GM21360 (cell line): Measurements from ENCODE around the gene ARL4D.
"Not testable (repeated sequence)": the region's sequence is repeated elsewhere in the genome, so short reads cannot be mapped to it uniquely, and the experiment has no call there.

Source experiments
- ATAC-seq: cut with Tn5 transposase; IDR thresholded peaks from one replicate; pipeline ENCODE4 v1.9.1; 2021; ENCODE audit warnings: mild to moderate bottlenecking, moderate library complexity; ENCODE audit not compliant: unreplicated experiment

ARL4D gene

DNA sequence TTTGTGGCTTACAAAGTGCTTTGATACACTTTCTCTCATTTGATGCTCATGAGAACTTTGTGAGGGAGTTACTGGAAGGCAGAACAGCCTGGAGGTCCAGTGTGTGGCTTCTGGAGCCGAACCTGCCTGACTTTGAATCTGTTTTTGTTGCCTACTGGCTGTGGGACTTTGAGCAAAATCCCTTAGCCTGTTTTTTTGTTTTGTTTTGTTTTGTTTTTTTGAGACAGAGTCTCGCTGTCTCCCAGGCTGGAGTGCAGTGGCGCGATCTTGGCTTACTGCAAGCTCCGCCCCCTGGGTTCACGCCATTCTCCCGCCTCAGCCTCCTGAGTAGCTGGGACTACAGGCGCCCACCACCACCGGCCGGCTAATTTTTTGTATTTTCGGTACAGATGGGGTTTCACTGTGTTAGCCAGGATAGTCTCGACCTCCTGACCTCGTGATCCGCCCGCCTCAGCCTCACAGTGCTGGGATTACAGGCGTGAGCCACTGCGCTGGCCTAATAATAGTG is 20.6 kb downstream of the ARL4D start:
- ATAC-seq = not testable (repeated sequence)

DNA sequence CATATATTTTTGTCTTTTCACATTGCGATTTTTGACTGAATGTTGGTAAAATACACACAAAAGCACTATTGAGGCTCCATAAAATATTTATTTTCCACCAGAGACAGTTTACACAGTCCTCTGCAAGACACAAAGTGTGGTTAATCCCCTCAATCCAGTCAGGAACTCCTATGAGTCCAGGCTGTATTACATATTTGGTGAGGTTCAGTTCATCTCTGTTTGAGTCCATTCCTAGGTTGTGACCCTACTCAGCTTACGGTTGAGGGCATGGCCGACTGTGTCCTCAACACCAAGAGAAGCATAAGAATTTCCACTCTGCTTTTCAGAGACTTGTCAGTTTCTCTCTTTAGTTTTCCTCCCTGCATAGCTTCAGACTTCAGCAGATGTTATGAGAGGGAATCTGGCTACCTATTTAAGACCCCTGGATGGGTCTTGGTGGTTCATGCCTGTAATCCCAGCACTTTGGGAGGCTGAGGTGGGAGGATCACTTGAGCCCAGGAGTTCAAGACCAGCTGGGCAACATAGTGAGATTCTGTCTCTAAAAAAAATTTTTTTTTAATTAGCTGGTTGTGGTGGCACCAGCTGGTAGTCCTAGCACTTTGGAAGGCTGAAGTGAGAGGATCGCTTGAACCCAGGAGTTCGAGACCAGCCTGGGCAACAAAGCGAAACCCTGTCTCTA is 25.1 kb downstream of the ARL4D start:
- no peak for ATAC-seq

DNA sequence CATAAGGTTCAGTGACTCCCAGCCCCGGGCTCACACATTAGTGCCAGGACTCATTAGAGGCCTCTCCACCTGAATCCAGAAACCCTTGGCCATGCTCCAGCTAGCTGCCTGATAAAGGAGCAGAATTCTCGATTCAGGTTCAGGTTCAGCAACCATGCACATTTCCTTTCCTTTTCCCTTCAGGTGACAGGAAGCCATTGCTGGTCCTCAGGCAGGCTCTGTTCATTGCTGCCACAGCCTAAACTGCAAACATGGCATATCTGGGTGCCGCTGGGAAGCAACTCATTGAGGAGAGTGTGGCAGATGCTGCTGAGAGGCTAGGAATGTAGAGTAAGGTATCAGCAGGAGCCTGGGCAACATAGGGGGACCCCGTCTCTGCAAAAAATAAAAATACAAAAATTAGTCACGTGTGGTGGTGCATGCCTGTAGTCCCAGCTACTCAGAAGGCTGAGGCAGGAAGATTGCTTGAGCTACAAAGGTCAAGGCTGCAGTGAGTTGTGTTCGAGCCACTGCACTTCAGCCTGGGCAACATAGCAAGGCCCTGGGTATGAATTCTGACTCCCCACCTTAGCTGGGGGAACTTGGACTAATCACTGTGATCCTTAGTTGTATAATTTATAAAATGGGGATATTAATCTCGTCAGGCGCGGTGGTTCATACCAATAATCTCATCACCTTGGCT is 28.7 kb downstream of the ARL4D start:
- ATAC-seq = no peak

DNA sequence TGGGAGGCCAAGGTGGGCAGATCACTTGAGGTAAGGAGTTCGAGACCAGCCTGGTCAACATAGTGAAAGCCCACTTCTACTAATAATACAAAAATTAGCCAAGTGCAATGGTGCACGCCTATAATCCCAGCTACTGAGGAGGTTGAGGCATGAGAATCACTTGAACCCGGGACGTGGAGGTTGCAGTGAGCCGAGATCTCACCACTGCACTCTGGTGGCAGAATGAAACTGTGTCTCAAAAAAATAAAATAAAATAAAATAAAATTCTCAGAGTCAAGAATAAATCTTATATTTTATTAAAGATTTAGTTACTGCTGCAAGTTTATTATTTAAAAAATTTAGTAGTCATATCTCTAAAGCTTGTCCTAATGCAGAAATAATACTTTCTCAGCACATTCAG is 29.7 kb downstream of the ARL4D start:
- ATAC-seq = no peak

DNA sequence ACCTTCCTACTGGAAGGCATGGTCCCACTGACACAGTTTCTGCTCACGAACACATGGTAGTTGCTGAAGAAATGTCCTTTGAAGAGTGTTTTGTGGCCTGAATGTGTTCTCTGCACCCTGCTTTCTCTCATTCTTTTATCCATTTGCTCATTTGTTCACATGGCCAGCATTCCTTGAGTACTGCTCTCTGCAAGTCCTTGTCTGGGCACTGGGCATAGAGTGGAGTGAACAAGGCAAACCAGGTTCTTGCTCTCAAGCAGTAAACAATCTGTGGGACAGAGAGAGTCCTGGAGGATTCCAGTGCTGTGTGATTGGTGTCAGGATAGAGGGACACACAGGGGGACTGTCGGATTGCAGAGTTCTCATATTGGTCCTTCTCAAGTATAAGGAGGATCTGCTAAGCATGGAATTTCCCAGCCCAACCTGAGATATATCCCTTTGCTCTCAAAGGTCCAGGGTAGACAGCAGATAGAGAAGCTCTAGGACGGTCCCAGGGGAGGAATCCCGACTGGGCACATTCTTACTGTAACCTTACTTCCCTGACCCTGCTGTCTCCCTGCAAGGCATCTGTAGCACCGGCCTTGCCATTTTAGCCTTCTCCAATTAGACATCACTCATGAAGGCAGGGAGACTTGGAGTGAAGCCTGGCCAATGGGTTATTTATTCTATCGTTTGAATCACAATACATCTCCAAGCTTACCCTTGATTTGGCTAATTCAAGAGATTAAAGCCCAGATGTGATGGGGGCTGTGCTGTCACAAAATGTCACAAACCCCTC is 32.3 kb downstream of the ARL4D start:
- no peak for ATAC-seq

DNA sequence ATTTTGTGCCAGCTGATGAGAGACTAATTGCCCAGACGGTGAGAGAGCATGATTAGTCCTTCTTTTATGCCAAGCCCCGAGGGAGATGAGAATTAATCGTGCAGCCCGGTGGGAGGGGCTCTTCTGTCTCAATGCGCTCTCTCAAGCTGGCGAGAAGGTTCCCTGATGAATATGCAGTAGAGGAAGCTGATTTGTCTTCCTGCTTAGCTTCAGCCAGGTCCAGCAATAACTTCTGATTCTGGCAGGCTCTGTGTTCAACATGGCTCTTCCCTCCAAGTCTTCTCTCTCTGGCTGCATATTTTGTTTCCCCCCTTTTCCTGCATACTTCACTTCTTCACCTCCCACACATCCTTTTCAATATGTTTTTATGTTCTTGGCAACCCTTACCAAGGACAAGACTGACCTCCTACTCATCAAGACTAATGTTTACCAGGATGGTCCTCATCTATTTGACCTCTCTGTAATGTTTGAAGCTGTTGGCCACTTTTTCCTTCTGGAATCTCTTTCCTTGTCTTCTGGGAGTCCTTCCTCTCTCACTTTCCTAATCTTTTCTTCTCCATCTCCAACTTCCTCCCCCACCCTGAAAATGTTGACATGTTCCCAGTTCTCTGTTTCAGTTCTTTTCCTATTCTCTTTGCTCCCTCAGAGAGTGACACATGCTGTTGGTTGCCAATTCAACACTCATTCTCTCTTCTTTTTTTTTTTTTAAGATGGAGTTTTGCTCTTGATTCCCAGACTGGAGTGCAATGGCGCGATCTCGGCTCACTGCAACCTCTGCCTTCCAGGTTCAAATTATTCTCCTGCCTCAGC is 33.1 kb downstream of the ARL4D start:
- no peak for ATAC-seq

DNA sequence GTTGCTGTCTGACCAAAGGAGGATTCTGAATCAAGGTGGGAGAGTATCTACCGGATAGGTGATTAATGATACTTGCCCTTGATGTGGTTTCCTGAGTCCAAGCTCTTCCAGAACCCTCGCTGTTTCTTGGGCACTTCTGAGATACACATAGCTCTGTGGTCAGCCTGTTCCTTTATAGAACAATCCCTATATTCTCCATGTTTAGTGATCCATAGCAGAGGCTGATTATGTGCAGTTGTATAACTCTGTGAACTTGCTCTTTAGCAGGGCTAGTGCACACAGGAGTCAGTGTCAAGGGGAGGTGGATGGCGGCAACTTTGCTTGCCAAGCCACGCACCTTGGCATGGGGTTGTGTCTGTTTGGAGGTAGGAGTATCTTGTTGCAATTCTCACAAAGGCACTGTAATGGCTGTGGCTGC is 36.1 kb downstream of the ARL4D start:
- ATAC-seq = no peak

DNA sequence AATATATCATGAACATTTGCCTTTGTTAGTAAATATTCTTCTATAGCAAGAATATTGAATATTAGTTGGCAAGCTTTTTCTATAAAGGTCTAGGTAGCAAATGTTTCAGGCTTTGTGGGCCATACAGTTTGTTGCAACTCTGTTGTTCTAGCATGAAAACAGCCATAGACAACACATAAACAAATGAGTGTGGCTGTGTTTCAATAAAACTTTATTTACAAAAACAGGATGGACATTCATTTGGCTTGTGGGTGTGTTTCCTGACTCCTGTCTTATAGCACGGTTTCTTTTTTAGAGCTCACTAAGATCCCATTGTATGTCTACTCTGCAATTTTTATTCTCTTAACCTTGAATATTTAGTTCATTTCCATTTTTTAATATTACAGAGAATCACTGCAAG is 39.0 kb downstream of the ARL4D start:
- no peak for ATAC-seq

DNA sequence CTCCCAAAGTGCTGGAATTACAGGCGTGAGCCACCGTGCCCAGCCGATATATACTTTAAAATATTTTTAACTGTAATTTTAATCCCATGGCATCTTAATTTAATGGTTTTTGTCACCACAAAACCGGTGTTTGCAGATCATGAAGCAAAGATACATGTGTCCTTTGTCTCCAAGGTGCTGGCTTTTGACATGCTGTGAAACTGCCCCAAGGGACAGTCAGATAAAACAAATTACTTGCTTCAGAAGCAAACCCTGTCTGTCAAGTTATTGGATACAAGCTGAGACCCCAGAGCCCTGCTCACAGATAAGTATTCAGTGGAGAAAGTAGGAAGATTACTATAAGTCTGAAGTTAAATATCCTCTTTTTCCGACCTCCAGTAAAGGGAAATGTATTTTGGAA is 39.8 kb downstream of the ARL4D start:
- no peak for ATAC-seq

DNA sequence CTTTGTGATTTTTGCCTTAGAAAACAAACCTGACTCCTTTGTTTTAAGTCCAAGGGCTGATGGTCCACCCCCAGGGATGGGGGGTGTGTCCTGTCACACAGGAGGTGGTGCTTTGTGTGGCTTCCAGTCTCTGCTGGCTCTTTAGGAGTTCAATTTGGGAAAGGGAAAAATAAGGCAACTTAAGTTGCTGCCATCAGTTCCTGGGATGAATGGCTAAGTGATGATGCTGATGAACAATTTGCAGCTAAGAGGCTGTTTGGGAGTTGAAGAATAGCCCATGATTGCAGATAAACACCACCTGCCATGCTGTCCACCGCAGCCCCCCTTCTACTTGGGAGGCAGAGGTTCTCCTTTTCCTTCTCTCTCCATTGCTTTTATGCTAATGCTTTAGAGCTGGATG is 40.2 kb downstream of the ARL4D start:
- ATAC-seq = no peak

DNA sequence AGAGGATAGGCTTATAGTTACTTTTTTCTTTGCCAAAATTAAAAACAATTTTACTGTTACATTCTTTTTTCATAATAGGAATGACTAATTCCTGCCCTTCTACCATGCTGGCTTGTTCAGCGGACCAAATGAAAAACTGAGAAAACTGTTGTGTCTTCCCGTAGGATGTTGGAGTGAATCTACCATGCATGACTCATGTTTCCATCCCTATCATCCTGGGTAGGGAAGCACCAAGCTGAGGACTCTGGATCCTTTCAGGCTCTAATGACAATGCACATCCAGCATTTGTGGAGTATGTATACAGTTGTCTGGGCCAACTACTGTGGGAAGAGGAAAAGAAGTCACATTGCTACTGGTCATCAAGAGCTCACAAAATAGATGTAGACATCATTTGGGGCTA is 43.9 kb downstream of the ARL4D start:
- no peak for ATAC-seq

DNA sequence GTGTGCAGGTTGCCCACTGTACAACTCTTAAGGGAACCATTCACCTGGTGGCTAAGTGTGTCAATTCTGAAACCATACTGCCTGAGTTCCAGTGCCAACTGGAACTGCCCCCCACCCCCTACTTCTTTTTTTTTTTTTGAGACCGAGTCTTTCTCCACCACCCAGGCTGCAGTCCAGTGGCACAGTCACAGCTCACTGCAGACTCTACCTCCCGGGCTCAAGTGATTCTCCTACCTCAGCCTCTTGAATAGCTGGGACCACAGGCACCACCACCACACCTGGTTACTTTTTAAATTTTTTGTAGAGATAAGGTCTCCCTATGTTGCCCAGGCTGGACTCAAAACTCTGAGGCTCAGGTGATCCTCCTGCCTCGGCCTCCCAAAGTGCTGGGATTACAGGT is 44.6 kb downstream of the ARL4D start:
- no peak for ATAC-seq

DNA sequence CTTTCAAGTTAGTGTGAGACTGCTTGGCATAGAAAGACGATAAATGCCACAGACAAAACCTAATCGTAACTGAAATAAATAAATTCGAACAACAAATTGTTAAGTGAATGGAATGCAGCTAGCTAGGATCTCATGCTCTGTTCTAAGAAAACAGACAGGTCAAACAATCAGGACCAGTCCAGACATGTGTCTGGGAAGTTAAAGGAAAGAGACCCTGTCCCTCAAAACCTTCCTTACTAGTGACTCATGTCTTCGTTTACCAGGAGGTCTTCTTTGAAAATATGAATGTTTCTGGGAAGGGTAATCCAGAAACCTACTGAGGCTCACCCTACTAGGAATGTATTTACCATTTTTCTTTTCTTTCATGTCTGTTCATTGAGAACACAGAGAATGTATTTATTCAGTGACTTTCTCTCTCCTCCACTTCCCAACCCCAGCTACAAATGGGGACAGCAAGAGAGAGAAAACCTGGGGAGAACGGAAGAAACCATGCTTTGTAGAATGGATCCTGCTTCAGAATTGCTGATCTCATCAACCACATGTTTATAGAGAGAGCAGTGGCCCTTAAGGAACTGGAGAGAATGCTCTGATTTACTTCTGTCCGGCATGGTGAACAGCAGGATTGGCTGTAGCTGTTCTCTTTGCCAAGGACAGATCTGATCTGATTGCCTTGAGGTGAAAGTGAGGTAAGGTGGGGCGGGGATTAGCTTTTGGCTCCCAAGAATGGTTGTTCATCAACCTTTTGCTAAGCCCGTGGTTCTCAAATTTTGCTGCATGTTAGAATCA is 45.6 kb downstream of the ARL4D start:
- ATAC-seq = no peak

DNA sequence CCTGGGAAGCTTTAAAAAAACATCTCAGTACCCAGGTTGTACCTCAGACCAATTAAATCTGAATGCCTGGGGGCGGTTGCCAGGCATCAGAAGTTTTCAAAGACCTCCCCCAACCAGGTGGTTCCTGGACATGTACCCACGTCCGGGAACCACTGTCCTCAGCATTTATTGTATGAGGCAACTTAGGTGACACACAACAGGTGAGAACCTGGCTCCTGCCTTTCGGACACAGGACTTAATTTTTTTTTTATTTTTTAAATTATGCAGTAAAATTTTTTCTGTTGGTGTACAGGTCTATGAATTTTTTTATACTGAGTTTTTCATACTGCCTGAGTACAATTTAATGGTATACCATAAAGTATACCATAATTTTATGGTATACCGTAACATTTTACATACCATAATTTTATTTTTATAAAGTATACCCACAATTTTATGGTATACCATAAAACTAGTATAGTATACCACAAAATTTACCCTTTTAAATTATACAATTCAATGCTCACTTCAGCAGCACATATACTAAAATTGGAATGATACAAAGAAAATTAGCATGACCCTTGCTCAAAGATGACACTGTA is 46.3 kb downstream of the ARL4D start:
- no peak for ATAC-seq

DNA sequence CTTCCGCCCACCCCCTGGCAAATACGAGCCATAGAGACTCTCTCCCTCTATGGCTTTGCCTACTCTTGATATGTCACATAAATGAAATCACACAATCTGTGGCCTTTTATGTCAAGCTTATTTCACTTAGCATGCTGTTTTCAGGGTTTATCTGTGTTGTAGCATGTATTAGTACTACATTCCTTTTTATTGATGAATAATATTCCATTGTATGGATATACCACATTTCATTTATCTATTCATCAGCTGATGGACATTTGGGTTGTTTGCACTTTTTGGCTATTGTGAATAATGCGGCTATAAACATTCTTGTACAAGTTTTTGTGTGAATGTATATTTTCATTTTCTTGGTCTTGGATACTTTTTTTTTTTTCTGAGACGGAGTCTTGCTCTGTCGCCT is 48.0 kb downstream of the ARL4D start:
- ATAC-seq = no peak

DNA sequence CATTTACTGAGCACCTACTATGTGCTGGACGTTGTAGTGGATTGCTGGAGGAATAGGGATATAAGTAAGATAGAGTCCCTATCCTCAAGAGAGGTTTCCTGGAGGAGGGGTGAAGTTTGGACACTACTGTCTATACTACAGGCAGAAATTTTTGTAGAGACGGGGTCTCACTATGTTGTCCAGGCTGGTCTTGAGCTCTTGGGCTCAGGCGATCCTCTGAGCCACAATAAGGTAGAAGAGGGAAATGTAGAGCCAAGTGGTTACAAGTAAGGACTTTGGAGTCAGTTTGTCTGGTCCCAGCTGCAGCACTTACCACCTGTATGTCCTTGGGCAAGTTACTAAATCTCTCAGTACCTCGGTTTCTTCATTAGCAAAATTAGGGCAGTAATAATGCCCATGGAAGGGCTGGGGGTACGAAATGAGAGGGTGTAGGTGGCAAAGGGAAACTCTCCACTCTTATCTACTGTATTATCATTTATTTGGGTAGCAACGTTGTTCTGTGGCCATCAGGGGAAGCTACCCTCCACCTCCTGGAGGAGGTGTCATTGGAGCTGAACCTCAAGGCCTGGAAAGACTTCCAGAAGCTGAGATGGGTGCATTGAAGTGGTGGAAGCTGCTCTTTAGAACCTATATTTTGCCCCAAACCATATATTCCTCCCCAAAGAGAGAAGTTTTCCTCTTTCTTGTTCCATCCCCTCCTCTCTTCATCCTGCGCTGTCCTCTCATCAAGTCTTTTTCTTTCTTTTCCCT is 50.1 kb downstream of the ARL4D start:
- ATAC-seq = no peak

DNA sequence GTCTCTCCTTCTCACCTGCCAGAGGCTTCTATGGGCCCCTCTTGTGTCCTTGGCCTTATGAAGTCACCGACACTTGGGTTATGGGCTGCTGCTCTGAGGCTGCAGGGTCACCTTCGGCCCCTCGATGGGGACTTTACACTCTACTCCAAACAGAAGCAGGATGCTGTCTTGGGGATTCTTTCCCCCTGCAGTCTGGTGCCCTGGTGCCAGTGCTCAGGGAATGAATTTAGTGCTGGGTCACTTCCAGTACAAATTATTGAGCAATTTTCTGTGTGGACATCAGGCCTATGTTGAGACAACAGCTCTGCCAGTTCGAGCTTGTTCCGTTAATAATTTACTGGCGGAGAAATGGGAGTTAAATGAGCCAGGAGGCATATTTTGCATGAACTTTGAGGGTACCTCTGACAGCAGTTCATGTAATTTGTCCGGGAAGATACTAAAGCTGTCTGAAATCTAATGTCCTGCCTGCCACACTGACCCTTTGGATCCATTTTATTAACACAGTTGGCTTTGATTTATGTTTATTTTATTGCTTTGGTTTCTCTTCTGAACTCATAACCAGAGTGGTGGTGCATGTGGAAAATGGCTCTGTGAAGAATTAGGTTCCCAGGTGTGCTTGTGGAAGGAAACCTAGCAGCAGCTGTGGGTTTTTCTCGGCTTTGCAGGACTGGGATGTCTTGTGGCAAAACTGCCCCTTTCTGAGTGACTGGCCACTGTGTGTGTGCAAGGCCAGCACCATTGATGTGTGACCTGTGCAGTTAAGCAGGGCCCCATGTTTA is 50.9 kb downstream of the ARL4D start:
- no peak for ATAC-seq
